ENCODE measurements around the gene GSPT2.
A peak's percentile ranks its signal among the peaks of the same experiment; 100 is the strongest.
"Not testable (repeated sequence)": the region's sequence is repeated elsewhere in the genome, so short reads cannot be mapped to it uniquely, and the experiment has no call there.

The GSPT2 gene

DNA sequence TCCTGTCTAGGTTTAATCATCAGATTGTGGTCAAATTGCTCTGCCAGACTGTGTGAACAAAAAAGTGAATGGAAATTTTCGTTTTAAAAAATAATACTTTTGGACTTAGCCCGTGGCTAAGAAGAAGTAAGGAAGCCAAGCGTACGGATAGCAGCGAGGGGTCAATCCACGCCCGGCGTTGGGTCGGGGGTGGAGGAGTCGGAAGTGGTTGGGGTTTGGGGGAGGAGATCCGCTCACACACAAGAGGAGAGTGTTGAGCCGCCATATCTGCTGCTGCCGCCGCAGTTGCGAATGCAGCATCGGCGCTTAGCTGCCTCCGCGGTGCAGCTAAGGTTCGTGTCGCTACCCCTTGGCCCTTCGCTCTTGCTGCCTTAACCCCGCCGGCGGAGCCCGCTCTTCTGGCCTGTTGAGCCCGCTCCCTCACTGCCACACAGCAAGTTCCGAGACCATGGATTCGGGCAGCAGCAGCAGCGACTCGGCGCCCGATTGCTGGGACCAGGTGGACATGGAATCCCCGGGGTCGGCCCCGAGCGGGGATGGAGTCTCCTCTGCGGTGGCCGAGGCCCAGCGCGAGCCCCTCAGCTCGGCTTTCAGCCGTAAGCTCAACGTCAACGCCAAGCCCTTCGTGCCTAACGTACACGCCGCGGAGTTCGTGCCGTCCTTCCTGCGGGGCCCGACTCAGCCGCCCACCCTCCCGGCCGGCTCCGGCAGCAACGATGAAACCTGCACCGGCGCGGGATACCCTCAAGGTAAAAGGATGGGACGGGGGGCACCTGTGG is at the start of gene GSPT2:
GSPT2 (plus strand) TSS at position 264 of the 779 bp plus-strand sequence; CDS start at position 449, 185 bp downstream.
- DNase-seq = peak; percentile 2 to 66 (median 41)

DNA sequence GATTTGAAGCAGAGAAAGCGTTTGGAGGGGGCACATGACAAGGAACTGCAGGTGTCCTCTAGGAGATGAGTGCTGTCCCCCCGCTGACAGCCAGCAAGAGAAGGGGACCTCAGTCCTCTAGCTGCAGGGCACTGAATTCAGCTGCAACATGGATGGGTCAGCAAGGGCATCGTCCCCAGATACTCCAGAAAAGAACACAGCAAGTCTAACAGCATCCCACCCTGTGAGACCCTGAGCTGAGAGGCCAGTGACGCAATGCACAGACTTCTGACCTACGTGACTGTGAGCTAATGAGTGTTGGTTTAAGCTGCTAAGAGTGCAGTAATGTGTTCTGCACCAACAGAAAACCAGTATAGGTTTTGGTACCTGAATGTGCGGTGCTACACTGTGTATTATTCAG is 49.0 kb upstream of the GSPT2 start:
- DNase-seq = no peak

DNA sequence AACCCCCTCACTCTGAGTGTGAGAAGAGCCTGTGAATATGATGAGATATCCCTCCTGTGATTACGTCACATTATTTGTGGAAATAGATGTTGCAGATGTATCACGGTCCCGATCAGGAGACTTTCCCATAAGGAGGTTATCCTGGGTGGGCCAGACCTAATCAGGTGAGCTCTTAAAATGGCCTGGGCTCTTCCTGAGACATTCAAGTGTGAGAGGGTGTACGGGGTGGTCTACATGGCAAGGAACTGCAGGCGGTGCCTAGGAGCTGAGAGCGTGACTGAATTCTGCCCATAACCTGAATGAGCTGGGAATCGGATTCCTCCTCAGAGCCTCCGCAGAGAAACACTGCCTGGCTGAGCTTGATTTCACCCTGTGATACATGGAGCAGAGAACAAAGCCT is 45.8 kb upstream of the GSPT2 start:
- DNase-seq = no peak

DNA sequence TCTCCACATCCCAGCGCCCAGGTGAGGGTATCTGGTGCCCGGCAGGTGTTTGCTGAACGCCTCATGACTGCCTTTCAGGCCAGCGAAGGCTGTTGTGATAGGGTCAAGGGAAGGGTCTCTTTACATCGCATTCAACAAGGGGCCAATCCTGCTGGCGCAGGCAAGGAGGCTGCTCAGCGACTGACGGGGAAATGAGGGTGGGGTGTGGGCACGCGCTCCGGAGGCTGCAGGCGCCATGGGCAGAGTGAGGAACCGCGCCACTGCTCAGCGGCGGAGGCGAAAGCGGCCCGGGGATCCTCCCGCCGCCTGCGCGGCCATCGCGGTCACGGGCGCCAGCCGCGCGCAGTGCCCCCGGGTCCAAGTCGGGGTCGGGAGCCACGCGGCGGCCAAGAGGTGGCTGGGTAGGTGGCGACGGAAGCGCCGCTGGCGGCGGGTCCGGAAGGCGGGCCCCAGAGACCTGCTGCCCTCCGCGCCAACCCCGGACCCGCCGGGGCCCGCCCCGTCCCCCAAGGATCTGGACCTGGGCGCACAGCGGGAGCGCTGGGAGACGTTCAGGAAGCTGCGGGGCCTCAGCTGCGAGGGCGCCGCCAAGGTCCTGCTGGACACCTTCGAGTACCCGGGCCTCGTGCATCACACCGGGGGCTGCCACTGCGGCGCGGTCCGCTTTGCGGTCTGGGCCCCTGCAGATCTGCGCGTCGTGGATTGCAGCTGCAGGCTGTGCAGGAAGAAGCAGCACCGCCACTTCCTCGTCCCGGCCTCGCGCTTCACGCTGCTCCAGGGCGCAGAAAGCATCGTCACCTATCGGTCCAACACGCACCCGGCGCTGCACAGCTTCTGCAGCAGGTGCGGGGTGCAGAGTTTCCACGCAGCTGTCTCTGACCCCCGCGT is 32.7 kb upstream of the GSPT2 start, which contains the start of gene CENPVL1:
CENPVL1 (plus strand) TSS at position 236 of the 888 bp plus-strand sequence; CDS start at position 236, 0 bp downstream.
- not testable (repeated sequence) for DNase-seq

DNA sequence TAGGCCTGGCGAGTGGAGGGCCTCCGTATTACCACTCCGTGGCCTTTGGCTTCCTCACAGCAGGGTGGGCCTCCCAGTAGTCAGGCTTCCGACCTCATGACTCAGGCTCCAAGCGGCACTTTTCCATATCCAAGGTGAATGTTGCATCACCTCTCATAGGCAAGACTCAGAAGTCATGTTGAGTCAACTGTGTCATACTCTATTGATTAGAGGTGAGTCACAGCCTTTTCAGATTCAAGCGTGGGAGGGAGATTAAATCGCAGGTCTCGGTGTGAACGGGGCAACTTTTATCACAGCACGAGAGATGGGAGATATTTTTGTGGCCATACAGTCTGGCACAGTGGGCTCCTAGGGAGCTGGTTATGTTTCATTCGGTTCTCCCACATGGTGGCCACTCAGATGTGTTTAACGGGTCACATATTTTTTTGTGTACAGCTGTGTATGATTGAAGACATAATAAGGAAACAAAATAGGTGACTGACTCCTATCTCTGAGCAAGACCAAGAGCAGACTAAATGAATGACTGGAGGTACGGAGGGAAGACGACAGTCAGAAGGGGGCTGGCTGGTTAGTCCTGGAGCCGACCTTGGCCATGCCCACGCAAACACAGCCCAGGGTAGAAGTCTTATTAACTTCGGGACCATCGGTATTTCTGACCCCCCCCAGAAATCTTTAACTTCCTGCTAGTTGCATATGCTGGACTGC is 30.1 kb upstream of the GSPT2 start:
- DNase-seq = not testable (repeated sequence)

DNA sequence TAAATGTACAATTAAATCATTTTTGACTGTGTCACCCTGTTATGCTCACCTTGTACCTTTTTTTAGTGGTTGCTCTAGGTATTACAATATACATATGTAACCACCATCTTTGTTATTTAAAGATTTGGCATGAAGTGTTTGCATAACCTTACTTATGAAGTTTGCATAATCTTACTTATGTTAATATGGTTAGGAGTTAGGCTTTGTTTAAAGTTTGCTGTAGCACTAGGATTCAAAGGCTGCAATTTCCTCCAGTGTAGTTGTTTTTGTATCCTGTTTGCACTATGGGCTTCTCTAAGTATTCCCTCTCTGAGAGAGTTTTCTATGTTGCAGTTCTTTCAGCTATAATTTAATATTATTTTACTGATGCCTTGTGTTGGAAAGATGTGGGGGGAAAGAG is 15.0 kb upstream of the GSPT2 start:
- no peak for DNase-seq

DNA sequence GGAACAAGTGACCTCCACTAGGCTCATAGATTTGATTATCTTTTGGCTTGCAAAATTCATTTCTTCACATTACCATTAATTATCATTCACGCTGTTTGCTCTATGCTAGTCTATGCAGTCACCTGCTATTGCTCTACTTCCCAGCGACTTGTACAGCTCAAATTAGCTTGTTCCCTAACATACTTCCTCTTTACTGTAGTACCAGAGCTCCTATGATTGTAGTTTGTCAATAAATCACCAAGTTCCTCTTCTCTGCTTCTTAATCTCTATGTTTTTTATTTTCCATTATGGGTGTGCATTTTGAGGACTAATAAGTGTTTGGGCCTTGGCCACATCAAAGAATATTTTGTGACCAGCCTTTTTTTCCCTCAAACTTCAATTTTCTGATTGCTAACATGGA is 6.2 kb upstream of the GSPT2 start:
- no peak for DNase-seq

DNA sequence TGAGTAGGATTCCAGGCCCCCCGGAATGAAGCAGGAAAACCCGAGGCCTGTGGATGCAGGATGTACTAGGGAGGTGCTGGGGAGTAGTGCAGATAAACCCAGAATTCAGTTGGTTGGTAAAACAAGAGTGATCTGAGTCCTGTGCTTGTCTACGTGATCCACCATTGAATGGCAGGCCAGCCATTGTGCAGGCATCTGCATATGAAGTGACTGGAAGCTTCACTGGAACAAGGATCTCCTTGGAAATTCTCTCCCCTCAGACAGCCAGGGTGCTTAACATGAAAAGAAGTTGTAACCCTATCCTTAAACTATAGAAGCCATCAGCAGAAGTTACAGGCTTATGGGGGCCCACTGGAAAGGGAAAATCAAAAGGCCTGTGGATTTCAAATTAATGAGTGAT is 656 bp upstream of the GSPT2 start:
- no peak for DNase-seq

DNA sequence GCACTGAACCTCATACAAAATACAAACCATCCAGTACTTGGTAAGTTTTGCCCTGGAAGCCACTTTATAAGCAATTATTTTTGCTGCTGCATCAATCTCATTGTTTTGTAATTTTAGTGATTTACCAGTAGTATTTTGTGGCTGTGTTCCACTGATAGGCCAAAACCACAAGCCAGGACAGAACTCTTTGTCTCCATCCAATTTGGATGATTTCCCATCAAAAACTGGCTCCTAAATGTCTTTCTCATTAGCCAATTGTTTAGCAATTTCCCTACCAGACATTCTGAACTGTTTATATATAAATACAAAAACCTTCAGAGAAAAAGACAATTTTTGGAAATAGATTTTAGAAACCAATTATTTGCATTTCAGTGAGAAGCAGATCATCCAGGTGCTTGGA is 4.4 kb downstream of the GSPT2 start:
- DNase-seq = no peak

DNA sequence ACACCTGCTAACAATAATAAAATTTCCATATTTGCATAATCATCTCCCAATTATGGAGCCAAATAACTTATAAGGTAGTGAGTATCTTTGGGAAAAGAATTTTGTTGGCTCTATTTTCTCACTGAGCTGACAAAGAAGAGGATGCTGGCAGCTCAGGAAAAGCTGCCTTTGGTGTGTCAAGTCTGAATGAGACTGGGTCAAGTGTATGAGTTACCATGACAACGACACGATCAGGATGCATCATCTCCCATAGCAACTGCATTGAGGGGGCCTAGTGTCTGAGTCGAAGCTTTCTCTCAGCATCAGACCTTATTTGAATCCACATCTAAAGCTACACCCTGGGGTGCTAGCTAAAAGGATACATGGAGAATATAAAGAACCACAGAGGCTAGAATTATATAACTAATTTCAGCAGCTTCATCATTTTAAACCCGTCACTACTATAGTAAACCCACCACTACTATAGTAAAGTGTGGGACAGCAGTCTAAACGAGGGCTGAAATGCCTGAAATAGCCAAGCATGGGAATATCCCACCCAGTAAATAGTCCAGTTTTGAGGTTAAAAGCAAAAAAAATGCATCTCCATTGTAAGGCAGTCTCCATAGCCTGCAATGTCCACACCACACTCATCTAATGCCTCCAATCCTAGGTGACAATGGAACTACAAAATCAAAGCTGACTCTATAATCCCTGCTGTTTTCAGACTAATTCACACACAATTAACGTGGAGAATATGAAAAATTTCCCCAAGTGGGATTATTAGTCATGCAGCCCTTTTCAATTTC is 16.0 kb downstream of the GSPT2 start:
- DNase-seq = no peak

DNA sequence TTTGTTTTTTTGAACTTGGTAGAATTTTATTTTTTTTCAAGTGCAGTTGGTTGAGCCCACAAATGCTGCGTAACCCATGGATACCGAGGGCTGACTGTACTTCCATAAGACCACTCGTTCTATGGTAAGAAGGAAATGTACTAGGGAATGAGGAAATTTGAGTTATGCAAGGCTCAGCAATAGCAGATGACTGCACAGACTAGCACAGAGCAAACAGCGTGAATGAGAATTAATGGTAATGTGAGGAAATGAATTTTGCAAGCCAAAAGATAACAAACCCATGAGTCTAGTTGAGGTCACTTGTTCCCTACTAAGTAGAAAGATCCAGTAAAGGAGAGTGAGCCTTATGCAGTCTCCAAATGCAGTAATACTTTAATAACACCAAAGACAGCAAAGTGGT is 17.4 kb downstream of the GSPT2 start:
- DNase-seq = no peak

DNA sequence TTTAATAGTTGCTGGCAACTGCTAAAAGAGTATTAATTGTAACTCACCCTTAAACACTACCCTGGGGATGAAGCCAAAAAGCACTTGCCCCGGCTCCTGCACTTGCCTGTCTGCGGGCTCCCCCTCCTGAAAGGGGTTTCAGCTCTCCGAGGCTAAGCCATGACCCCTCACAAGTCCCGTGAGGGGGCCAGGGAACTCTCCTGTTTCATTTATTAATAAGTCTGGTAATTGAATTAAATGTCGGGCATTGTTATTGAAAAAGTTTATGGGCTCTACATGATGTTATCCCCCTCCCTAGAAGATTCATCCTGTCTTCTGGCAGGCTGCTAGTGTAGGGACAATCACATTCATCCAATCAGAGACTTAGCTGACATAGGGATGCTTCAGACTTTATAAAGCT is 23.3 kb downstream of the GSPT2 start:
- no peak for DNase-seq

DNA sequence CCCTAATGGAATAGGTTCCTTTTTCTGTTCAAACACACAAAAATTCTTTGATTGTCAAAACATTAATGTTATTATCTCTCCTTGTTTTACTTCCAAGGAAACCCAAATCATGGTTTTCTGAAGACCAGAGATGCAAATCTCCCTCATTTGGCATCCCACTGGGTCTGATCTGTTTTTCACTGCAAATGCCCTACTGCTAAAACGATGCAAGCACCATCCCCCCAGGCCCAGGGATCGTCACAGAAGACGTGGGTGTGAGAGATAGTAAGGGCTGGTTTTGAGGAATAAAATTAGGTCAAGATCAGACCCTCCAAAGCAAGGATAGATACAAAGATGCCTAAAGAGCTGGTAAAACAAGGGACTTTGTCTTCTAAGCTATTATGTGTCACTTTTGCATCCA is 33.6 kb downstream of the GSPT2 start:
- DNase-seq = no peak

DNA sequence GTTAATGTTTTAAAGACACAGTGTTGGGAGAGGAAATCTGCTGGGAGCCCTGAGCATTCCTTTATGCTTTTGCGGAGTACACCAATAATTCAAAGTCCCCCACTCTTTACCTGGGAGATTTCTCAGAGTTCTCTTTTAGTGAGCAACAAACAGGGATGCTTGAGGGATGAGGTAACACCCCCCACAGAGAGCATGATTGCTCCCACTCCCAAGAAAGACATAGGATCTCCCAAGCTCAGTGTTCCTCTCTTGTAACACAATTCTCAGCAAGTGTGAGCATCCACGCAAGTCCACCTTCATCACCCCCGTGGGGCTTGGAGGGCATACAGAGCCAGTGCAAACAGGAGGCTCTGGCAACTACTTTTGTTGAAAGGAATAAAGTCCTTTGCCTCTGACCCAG is 36.1 kb downstream of the GSPT2 start:
- DNase-seq = no peak

DNA sequence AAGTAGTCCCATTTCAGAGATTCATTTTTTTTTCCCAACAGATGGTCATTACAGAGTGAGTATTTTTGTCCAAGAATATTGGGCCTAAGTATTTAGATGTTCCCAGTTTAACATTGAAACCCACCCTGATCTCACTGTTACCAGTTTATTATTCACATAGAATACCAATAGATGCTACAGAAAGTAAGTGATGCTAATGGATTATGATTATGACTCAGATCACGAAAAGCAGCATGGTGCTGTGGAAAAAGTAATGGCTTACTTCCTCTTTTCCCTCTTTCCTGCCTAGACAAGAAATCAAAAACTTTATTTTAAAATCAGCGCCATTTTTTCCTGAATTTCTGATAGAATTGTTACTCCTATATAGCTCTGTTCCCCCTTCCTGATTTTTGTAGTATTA is 51.9 kb downstream of the GSPT2 start:
- DNase-seq = no peak
